ENCODE data around the gene SULF2.
"Not testable (repeated sequence)": the region's sequence is repeated elsewhere in the genome, so short reads cannot be mapped to it uniquely, and the experiment has no call there.

Gene SULF2

DNA sequence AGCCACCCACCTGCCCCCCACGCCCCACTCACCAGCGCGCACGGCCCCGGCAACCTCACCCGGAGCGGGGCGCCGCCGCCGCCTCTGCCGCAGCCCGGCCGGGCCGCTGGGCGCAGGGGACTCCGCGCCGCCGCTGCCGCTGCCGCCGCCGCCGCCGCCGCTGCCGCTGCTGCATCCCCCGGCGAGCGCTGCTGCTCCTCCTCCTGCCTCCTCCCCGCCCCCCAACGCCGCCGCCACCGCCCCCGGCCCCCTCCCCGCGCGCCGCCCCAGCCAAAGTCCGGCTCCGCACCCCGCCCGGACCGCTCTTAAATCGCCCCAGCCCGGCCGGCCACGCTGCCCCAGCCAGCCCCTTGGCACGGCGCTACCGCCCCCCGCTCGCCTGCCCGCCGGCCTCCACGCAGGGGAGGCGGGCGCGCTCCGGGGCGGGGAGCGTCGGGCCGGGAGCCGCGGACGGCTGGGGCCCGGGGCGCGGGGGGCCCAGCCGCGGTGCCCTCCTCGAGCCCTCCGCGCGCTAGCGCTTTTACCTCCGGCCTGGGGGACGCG is at the start of gene SULF2:
TSS of gene SULF2 (minus strand) at position 171 of the 543 bp plus-strand sequence. CDS start 28,118 bp downstream, outside the sequence.
- no peak for DNase-seq

DNA sequence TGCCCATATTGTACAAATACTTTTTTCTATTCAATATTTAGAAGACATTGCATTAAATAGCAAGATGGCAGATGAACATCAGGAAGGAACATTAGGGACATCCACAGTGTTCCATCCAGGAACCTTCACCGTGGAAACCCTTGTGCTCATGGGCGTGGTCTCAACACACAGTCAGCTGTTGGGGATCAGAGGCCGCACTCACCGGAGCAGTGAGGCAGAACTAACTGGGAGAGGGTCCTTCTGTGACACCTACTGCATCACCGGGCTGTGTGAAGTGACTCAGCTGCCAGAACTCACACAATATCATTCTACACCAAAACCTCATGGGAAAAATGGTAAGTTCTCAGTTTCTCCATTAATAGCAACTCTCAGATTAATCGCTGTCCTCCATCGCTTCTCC is 46.4 kb upstream of the SULF2 start:
- not testable (repeated sequence) for DNase-seq

DNA sequence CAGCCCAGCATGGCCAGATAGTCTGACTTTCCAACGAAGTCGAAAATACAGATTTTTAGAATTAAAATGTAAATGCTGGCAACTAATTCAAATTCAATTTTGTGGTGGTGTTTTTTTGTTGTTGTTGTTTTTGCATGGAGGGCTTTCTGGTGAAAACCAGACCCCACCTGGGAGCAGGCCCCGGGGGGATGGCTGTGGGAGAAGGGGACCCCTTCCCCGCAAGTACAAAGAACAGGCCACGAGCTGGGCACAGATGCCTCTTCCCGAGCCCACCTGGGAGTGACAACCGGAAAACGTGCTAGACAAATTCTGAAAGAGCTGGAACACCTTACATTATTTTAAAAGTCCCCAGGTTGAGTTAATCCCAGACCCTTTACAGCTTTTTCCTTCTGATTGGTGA is 41.4 kb upstream of the SULF2 start:
- DNase-seq: not testable (repeated sequence)

DNA sequence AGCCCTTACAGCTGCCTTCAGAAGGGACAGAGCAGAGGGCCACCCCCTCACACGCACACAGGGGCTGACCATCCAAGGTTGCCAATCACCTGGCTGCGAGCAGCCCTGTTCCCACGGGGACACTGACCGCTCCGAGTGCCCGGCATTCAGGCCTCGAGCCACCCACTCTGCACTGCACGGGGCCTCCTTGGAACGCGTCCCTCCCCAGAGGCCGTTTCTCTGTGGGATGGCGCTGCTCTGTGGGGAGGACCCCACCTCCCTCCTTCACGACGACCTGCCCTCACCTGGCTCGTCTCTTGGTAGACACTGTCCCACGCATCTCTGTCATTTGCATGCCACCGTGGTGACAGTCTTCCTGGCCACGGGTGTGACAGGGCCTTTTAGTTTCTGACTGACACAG is 40.7 kb upstream of the SULF2 start:
- not testable (repeated sequence) for DNase-seq

DNA sequence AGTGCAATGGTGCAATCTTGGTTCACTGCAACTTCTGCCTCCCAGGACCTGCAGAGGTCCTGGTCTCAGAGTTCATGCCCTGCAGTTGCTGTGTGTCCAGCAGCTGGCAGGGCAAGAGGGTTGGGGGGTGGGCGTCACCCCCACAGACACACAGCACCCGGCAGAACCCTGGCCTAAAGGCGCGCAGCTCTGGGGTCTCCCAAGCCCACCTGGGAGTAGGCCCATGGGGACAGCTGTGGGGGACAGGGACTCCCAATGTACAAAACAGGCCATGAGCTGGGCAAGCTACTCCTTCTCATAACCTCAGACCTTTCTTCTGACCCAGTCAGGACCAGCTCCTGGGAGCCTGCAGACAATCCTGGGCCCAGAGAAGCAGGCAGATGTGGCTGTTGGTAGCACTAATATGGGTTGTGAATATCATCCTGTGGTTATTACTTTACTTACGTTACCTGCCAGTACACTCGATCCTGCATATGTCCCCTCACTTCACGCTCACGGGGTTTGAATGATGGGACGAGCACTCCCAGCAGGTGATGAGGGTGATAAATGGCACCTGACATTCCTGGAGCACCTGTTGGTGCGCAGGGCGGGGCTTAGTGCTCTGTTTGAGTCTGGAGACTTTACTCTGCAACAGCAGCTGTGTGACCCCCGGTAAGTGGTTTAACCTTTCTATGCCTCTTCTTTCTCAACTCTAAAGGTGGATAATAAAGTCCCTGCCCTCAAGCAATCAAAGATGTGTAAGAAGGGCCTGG is 39.9 kb upstream of the SULF2 start:
- DNase-seq: no peak

DNA sequence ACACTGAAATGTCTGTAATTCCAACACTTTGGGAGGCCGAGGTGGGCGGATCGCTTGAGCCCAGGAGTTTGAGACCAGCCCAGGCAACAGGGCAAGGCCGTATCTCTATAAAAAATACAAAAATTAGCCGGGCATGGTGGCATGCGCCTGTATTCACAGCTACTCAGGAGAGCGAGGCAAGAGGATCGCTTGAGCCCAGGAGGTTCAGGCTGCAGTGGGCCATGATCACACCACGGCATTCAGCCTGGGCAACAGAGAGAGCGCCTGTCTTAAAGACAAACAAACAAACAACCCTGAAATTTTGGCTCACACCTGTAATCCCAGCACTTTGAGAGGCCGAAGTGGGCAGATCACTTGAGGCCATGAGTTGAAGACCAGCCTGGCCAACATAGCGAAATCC is 38.7 kb upstream of the SULF2 start:
- DNase-seq: not testable (repeated sequence)

DNA sequence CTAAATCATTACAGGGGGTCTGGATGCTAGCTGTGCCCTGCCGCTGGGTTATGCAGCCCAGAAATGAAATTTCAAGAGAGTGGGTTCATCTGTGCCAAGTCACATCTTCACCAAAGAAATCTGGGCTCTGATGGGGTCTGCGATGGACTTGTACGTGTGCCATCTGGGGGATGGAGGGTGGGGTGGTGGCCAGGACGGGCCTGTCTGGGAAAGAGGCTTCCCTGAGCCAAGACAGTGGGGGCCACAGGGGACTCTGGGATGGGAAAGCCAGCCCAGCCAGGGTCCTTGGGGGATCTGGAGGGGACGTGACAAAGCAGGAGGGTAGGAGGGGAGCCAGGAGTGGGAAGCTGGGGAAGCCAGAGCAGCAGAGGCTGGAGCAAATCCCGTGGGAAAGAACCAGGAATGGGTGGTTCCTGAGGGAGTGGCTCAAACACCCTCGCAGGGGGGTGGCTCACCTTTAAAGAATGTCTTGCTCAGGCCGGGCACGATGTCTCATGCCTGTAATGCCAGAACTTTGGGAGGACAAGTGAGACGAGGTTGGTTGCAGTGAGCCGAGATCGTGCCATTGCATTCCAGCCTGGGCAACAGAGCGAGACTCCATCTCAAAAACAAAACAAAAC is 36.3 kb upstream of the SULF2 start:
- no peak for DNase-seq

DNA sequence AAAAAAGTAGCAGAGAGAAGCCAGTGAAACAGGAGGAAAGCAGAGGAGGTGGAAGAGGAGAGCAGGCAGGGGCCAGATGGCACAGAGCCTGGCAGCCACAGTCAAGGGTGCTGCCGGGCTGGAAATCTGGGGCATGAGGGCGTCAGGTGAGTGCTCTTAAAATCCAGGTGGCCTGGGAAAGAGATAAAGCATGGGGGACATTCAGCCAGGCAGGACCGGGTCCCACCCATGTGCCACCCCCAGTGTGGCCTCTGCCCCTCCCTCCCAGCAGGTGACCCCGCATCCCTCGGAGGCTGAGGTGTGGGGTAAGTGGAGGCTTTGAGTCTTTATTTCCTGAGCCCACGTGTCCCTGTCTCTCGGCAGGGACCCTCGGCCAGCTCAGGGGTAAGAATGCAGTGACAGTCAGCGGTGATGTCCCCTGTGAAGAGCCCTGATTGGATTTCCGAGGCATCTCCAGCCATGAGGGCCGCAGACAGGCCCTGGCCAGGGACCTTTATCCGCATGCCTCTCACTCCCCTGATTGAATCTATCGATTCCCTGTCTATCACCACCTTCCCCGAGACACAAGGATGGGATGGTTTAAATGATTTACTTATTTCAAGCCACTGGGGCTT is 33.8 kb upstream of the SULF2 start:
- DNase-seq: no peak

DNA sequence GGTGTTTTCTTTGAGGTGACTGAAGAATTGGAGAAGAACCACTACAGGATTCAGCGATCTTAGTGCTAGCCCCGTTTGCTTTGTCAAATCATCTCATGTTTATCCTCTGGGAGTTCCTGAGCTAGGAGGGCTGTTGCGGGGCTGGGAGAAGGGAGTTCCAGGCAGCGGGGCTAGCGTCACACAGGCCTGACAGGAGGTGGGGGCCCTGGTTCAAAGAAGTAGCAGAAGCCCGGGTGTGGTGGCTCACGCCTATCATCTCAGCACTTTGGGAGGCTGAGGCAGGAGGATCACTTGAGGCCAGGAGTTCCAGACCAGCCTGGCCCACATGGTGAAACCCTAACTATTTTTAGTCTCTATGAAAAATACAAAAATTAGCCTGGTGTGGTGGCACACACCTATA is 33.2 kb upstream of the SULF2 start:
- DNase-seq: no peak

DNA sequence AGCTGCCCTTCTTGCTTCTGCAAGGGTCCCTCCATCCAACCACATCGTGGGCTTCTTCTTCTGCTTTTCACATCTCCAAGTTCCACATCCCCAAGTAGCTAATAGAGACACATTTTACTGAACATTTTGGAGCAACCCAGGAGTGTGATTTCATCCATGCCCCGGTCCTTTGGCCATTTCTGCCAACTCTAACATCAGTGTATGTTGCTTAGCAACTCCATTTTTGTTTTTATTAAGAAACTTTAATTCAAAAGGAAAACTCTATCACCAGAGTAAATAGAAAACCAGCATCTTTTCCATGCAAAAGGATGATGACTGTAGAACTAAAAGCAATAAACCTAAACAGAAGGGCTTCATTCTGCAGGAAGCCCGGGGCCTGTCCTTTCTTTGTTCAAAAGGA is 32.7 kb upstream of the SULF2 start:
- DNase-seq: no peak

DNA sequence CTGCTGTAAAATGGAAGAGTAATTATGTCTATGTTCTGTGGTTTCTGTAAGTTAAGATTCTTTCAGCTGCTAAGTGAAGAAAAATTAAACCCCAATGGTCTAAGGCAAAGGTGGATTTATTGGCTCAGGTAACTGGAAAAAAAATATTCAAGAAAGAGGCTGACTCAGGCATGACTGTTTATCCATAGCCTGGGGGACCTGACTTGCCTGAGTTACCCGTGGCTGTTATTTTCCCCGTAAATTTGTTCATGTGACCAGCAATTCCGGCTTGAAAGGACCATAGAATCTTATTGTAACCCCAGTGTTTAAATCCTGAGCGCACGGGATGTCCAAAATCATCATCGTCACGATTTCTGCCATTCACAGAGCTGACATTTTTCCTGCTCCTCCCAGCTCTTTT is 32.3 kb upstream of the SULF2 start:
- DNase-seq: no peak

DNA sequence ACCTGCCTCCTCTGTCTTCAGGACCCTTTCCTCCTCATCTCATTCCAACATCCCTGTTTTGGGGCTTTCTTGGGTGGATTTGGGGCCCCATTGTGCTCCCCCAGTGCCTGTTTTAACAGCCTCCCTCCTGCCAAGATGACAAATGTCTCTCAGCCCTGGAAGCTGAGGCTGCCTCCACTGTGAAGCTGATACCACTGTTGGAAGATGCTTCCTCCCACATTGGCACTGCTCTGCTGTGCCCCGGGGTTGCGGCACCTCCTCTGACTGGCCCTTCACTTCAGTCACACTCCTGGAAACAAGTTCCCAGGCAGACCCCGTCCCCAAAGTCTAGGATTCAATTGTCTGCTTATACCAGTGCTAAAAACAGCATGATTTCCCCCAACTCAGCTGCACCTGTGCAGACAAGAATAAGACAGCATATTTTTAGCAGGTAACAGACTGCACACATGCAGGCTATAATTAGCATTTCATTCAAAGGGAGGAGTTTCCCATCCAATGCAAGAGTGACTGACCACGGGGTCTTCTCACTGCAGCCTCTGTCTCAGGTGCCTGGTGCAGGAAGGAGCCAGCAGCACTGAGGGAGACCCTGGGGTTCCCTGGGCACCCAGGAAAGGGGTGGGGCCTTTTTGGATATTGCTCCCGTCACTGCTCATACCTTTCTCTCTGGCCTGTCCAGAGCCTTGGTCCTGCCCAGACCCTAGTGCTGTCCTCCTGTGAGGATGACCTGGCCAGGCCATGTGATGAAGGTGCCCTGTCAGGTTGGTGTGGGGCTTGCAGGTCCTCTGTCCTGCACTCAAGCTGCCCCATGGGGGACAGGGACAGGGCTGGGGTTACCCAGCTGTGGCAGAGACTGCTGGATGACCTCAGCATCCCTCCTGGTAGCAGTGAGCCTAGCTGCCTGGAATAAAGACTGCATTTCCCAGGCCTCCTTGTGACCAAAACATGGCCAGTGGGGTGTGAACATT is 31.5 kb upstream of the SULF2 start:
- DNase-seq: no peak

DNA sequence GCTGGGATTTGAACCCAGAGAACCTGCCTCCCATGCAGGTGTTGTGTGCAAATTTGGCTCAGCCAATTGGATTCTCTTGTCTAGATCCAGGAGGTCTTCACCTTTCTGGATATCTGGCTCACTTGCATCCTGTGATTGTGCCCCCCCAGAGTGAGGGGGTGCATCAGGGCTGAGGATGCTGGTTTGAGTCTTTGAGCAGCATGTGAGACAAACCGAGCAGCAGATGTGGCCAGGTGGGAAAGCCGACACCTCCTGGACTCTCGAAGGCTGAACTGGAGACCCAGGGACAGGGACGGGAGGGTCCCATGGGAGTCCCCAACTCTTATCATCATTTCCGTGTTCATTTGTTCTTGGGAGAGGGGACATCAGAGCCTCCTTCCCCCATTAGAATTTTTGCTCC is 30.6 kb upstream of the SULF2 start:
- no peak for DNase-seq

DNA sequence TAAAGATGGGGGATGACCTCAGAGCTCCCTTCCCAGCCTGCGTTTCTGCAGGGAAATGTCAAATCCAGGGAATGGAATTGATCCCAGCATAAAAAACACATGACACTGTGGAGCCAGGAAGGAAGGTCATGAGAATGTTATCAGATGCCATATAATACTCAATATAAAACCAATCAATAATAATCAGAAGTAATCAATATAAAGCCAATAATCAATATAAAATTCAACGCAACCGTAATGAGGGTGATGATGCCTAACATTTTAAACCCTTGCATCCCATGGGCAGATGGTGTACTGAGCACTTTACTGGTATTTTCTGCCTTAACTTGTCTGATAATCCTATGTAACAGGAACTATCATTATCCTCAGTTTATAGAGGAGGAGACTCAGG is 30.1 kb upstream of the SULF2 start:
- DNase-seq: no peak

DNA sequence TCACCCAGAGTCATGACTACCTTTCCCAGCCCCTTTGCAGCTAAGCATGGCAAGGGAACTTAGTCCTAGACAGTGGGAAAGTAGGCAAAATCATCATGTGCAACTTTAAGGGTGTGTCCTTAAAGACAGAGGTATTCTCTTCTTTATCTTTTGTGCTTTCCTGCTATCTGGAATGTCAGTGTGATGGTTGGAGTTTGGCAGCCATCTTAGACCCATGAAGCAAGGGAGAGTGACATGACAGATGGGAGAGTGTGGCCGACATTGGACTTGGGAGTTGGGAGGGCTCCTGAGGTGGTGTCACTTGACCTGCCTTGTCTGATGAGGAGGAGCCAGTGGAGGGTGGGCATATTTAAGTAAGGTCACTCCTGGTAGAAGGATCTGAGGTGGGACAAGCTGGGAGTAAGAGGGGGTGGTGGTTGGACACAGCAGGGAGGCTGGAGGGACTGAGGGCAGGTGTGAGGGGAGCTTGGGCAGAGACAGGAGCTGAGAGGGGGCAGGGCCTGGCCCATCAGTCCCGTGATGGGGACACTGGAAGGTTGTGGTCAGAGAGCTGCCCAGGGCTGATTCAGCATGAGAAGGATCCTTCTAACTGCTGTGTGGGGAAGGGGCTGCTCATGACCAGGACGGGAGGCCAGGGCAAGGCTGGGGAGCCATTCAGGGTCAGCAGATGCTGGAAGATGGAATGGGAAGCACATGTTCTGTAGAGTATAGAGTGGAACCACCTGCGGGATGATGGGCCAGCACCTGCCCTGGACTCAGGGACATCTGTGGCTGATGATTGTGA is 29.5 kb upstream of the SULF2 start:
- DNase-seq: no peak

DNA sequence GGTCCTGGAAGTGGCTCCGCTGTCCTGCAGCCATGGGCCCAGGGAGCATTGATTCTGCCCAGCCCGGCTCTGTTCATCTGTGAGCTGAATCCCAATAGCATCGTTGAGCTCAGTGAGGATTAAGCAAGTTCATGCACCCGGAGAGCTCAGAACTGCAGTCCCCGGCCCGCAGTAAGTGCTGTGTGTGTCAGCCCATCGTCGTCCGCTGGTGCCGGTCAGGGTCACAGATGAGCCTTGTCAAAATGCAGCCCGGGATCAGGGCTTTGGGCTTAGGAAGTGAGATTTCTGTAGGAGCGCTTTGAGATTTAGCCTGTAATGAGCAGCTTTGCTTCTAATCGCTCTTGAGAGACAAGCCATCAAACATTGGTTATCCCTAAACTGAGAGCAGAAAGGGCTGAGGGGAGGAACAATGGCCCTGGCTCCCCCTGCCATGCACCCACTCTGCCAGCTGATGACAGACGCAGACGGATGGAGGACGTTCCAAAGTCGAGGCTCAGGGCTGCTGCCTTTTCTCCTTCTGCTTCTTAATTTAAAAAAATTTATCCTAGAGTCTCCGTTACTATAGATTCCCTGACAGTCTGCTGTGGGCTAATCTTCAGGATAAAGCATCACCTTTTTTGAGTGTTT is 25.6 kb upstream of the SULF2 start:
- no peak for DNase-seq

DNA sequence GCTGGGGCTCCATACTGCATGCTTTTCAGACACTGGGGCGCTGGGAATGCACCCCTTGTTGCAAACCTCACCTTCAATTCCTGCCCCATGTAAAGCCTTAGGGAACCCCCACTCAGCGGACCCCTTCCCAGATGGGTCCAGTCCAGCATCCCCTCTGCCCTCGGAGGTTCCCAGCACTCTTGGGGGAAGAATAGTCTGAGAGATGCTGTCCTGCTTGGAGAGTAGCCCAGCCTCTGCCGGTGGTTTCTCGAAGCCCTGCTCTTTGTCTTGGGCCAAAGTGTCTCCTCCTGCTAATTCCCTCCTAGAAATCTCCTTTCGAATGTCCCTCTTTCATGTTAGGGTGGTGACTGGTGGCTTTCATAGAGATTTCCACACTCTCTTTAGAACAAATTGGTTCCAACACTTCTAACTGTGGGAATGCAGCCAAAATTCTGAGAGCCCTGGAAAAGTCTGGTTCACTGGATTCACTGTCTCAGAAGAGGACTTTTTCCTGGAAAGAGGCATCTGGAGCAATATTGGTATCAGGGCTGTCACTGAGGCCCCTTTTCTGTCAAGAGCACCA is 24.9 kb upstream of the SULF2 start:
- DNase-seq: no peak

DNA sequence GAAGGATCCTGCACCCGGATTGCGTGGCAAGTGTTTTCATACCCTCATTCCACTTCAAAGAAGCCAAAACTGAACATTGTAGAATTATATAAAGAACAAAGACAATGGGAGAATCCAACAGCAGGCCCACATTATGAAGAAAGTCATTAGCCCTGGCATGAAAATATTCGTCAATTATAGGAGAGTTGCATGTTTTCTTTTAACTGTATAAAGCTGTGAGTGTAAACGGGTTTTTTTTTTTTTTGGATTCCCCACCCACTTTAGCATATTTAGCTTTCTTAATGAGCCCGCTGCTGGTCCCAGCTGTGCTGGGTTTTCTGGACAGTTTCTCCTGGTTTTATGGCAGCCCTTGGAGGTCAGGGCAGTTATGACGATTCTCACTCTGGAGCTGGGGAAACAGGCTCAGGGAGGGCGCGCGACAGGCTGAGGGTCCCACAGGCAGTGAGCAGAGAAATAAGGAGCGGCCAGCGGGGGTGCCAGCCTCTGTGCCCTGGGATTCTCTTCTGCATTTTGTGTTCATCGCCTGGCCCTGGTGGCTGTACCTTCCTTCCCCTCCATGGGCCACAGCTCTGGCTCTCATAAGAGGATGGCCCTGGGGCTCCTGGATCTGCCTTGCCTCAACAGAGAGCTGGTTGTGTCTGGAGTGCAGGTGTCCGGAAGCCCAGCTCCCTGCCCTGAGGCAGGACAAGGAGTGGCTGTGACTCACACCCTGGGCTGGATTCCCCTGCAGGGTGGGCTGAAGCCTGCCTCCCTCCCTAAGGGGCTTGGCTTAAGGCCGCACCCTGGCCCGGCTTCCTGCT is 24.1 kb upstream of the SULF2 start:
- DNase-seq: no peak

DNA sequence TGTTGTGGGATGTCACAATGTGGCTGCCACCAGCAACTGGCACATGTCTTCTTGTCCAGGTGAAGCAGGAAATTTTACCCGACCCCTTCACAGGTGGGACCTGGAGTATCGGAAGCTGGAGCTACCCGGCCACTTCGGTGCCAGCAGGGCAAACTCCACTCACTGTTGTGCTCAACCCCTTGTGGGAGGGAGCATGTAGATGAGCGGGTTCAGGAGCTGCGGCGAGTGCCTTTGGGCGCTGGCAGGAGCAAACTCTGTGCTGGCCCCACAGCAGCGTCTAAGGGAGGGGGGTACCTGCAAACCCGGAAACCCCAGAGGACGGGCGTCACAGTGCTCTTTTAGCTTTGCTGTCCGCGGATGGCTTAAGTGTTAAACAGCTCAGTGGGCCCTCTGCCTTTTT is 20.7 kb upstream of the SULF2 start:
- DNase-seq: no peak

DNA sequence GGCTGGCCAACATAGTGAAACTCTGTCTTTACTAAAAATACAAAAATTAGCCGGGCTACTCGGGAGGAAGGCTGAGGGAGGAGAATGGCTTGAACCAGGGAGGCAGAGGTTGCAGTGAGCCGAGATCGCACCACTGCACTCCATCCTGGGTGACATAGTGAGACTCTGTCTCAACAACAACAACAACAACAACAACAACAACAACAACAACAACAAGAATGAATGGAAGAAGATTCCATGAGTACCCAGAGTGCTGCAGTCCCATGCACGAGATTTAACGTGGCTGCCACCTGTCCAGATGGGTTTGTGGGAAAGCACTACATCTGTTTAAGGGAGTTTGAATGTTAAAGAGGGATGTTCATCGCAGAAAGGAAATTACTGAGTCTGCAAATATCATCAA is 19.7 kb upstream of the SULF2 start:
- not testable (repeated sequence) for DNase-seq

All from CD4-positive, alpha-beta T cell treated with Interferon gamma for 1 hour (primary cell).